GM19463 (cell line): ENCODE measurements around the gene ANAPC2.
"Not testable (repeated sequence)": the region's sequence is repeated elsewhere in the genome, so short reads cannot be mapped to it uniquely, and the experiment has no call there.

Experiments used
- ATAC-seq: cut with Tn5 transposase; IDR thresholded peaks from one replicate; pipeline ENCODE4 v1.9.1; 2021; ENCODE audit warnings: mild to moderate bottlenecking, moderate library complexity; ENCODE audit not compliant: unreplicated experiment

The ANAPC2 gene

GRCh38 chr9:137148242-137148641 lies 40.1 kb downstream of the ANAPC2 start:
- no peak for ATAC-seq

DNA sequence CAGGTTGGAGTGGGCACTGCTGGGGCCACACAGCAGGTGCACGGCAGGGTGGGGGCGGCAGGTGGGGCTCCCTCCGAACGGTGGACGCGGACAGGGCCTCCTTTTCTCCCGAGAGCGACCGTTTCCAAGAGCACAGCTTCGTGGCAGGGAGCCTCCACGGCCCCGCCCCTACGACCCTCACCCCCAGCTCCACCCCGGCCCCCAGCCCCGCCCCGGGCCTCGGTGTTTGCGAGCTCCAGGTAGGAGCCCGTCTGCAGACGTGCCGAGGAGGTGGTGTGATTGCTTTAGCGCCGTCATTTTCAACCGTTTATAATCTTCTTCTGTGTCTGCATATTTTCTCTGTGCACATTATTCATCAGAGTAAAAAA lies 40.6 kb downstream of the ANAPC2 start:
- ATAC-seq = no peak

- no peak for ATAC-seq
These were observed 41.1 kb downstream of the ANAPC2 start for GRCh38 chr9:137147091-137147792.

DNA sequence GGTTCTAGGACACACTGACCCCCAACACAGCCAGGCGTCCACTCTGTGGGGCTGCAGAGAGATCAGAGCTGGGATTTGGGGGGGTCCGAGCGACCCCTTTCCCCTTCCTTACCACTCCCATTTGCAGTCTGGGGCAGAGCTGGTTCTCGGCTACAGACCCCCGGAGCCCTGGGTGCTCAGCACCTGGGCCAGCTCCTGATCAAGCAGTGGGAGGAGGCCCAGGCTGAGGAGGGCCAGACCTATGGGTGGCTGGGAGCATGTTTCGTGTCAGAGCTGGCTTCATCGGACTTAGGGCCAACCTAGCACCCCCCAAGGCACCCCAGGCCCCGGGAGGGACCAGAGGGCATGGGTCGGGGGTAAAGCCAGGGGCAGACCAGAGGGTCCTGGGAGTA lies 41.8 kb downstream of the ANAPC2 start:
- ATAC-seq = no peak

GRCh38 chr9:137145731-137146526 lies 42.4 kb downstream of the ANAPC2 start:
- ATAC-seq = no peak

- ATAC-seq = no peak
These were observed 44.9 kb downstream of the ANAPC2 start for GRCh38 chr9:137143459-137143858.

DNA sequence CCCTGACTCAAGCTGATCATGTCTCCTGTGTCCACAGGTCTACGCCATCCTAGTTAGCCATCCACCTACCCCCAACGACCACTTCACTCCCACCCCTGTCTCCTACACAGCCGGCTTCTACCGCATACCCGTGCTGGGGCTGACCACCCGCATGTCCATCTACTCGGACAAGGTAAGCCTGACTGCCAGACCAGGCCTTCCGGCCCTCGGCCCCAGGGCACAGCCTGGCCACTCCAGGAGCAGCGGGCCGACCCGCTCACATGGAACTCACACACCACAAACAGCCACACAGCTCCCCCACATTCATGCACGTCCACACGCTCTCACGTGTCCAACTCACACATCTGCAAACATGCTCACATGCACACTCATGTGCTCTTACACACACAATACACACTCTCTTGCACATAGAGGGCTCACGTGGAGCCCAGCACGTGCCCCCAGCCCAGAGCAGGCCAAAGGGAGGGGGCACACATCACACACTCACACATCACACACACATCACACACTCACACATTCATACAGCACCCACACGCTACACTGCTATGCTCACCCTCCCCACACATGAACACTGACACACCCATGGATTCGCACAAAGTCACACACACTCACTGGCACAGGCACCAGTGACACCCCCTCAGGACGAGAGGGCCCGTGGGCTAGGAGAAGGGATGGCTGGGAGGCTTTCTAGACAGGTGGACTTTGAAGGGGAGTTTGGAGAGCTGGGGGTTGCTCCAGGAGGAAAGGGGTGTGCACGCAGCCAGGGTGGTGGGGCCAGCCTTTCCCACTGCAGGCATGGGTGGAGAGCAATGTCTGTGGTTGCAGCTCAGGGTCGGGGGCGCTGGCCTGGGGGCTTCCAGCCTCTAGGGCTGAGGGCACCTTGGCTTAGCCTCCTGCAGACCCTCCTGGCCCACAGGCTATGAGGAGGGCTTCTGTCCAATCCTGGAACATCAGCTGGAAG lies 46.1 kb downstream of the ANAPC2 start:
- ATAC-seq = no peak

GRCh38 chr9:137141050-137141810 lies 47.1 kb downstream of the ANAPC2 start:
- ATAC-seq = no peak

DNA sequence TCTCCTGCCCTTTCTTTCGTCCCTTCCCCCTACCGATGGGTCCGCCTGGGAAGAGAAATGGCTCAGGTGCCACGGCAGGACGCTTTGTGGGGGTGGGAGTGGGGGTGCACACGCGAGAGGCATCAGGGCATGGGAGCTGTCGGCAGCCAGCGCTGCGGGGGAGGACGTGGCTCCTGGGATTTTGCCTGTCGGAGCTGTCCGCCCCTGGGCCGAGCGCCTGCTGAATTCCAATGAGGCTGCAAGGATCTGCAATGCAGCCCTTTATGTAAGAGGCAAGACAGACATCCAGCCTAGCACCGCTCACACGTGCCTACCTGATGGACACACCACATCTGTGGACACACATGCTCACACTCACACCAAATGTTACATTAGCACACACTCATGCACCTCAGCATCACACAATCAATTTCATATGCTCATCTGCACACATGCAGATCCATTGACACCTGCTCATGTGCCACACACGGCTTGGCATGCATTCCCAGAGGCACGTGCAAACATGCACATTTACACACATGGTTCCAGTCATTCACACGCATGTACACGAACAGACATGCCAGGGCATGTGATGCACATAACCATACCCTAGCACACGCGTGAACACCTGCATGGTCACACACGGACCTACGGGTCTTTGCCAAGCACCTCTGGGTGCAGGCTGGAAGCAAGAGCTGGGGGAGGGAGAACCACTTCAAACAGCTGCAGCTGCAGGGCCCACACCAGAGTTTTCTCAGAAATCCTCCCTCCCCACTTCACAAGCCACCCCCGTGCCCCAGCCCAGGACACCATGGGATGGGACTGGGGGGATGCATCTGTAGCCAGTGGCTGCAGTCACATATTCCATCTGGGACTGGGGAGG lies 48.0 kb downstream of the ANAPC2 start:
- ATAC-seq = no peak

DNA sequence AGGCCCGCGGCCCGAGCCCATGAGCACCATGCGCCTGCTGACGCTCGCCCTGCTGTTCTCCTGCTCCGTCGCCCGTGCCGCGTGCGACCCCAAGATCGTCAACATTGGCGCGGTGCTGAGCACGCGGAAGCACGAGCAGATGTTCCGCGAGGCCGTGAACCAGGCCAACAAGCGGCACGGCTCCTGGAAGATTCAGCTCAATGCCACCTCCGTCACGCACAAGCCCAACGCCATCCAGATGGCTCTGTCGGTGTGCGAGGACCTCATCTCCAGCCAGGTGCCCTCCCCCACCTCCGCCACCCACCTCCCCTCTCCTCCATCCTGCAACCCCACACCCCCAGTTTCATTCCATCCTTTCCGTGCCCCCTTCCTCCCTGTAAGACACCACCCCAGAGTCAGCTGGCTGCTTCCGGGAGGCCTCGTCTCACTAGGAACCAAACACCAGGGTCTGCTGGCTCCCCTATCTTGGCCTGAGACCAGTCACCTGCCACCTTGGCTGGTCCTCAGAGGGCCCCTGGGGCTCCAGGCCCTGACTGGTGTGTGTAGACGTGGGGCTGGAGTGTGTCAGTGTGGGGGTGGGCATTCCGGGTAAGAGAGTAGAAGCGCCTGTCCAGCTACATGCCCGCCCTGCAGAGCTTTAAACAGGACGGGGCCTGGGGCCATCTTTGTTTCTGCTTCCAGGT lies 48.8 kb downstream of the ANAPC2 start:
- ATAC-seq = no peak

DNA sequence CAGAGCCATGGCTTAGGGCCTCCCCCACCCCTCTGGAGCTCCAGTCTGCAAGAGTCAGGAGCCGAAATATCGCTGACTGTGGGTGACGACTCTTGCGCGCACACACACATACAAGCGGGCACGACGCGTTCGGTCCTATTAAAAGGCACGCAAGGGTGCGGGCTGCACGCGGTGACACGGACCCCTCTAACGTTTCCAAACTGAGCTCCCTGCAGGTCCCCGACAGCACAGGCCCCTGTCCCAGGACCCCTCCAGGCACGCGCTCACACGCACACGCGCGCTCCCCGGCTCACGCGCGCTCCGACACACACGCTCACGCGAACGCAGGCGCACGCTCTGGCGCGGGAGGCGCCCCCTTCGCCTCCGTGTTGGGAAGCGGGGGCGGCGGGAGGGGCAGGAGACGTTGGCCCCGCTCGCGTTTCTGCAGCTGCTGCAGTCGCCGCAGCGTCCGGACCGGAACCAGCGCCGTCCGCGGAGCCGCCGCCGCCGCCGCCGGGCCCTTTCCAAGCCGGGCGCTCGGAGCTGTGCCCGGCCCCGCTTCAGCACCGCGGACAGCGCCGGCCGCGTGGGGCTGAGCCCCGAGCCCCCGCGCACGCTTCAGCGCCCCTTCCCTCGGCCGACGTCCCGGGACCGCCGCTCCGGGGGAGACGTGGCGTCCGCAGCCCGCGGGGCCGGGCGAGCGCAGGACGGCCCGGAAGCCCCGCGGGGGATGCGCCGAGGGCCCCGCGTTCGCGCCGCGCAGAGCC lies 49.5 kb downstream of the ANAPC2 start, which contains the start of gene GRIN1:
TSS of gene GRIN1 (plus strand) at position 433 of the 746 bp plus-strand sequence. CDS start 333 bp downstream, outside the sequence.
- no peak for ATAC-seq

- ATAC-seq = no peak
These were observed 50.2 kb downstream of the ANAPC2 start for GRCh38 chr9:137138058-137138721.

DNA sequence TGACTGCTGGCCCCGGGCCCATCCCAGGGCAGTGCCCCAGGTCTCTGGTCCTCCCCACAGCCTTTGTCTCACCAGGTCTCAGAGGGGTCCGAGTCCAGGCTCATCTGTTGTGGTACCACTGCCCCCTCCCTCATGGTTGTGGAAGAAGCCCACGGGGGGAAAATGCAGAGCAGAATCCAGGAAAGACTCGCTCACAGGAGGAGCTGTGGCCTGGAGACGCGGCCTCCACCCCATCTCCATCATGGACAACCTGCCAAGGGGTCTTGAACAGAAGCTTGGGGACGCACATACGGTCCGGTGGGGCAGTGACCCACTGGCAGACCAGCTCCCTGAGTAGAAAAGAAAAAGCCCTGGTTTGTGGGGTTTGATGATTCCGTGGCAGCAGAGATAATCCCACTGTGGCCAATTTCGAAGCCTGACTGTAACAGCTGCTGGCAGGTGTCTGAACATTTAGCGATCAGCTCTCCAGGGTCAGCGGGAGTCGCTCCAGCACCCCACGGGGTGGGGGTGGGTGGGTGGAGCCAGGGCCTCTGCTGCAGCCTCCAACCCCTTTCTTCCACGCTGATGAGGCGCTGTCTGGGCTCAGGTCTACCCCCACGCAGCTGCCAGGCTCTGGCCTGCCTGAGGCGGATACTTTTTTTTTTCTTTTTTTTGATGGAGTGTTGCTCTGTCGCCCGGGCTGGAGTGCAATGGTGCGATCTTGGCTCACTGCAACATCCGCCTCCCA lies 51.3 kb downstream of the ANAPC2 start:
- no peak for ATAC-seq

DNA sequence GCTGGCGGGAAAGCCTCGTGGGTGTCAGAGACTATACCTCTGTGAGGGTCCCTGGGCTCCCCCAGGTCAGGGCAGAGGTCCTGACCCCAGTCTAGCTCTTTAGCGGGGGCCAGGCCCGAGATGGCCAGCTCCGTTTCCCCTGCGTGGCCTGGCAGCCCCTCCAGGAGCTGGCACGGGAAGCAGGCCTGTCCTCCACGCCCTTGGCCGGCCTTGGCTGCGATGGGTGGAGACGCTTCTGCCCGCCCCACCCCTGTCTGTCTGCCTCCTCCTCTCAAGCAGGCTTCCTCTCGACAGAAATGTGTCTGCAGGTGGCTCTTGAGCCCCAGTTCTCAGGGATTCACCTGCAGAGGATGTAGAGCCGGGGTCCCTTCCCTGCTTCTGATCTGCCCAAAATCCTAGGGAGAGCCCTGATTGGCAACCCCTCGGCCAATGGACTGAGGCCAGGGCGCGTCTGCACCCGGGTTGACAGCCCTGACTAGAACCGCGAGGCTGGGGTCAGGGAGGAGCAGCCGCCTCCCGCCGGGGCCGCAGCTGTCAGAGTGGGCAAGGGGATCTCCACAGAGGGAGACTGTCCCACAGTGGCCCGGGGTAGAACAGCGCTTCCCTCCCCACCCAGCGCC lies 52.0 kb downstream of the ANAPC2 start:
- ATAC-seq = no peak

- not testable (repeated sequence) for ATAC-seq
These were observed 53.2 kb downstream of the ANAPC2 start for GRCh38 chr9:137135154-137135553.

DNA sequence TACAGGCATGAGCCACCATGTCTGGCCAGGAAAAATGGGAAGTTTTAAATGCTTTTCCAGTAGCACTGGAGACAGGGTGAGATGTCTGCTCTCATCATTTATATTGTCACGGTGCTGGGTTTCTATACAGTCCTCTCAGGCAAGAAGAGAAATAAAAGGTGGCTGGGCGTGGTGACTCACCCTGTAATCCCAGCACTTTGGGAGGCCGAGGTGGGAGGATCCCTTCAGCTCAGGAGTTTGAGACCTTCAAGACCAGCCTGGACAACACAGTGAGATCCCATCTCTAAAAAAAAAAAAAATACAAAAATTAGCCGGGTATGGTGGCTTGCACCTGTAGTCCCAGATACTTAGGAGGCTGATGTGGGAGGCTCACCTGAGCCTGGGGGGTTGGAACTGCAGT lies 54.2 kb downstream of the ANAPC2 start:
- no peak for ATAC-seq
